ENCODE data around the gene SRPK3. TPM values are rescaled to one million over a fixed set of nuclear protein-coding genes. Genes with fewer than 3 reads are reported as not detected.

SRPK3 gene
- total RNA-seq, 6 donors from 2014 or later = 0.20 to 0.44 (median 0.23) TPM; not detected in 2

DNA sequence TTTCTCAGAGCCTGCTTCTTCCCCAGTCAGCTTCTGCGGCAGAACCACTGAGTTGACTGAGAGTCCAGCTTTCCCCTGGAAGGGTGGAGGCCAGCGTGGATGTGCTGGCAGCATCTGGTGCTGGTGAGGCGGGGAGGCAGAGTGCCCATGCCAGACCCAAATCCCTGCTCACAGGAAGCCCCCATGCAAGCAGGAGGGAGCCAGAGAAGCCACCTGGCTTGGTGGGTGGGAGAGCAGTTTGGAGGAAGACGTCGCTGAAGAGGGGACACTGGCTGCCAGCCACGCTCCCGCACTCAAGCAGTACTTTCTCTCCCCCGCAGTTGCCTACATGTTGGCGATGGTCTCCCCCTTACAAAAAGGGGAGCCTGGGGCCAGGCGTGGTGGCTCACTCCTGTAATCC lies 43.5 kb downstream of the SRPK3 start:
- Histone ChIP-seq H3K9me3 (no peaks in the 10 kb centered on the region), H3K4me3 (no peak overlapping the region), H3K27ac (no peak overlapping the region), H3K27me3 (peaks cover 0 to 22% (median 0%) of the 10 kb centered on the region in 4 donors), H3K36me3 (no peaks in the 10 kb centered on the region), H3K4me1 (peaks cover 2 to 14% (median 6%) of the 10 kb centered on the region in 4 donors)
- no peak for TF ChIP-seq CTCF (IDR thresholded peaks at IDR 0.05)
- no peak for TF ChIP-seq POLR2A (IDR thresholded peaks at IDR 0.05)
- no peak for TF ChIP-seq POLR2AphosphoS5 (IDR thresholded peaks at IDR 0.05)
- WGBS, 2 donors = 86 to 100% methylated on average over 1 to 10 of the region's 10 CpGs
- ATAC-seq (ENCODE audit: low FRiP score in 2 of 2) (no peak), DNase-seq (no peak)

- Histone ChIP-seq H3K9me3 (no peaks in the 10 kb centered on the region), H3K27ac (no peak overlapping the region), H3K4me3 (no peak overlapping the region), H3K4me1 (peaks cover 7 to 18% (median 11%) of the 10 kb centered on the region in 4 donors), H3K36me3 (no peaks in the 10 kb centered on the region), H3K27me3 (peaks cover 0 to 22% (median 3%) of the 10 kb centered on the region in 4 donors)
- 40 to 75% methylated on average over 1 to 8 of the region's 8 CpGs for WGBS, 2 donors
- no peak for ATAC-seq (ENCODE audit: low FRiP score in 2 of 2)
- no peak for DNase-seq
- TF ChIP-seq POLR2AphosphoS5 (IDR thresholded peaks at IDR 0.05) = no peak
- TF ChIP-seq POLR2A (IDR thresholded peaks at IDR 0.05) = no peak
- no peak for TF ChIP-seq EP300 (IDR thresholded peaks at IDR 0.05)
- TF ChIP-seq CTCF (IDR thresholded peaks at IDR 0.05) = no peak
Observed at GRCh38 chrX:153825042-153825441, 44.2 kb downstream of the SRPK3 start.

DNA sequence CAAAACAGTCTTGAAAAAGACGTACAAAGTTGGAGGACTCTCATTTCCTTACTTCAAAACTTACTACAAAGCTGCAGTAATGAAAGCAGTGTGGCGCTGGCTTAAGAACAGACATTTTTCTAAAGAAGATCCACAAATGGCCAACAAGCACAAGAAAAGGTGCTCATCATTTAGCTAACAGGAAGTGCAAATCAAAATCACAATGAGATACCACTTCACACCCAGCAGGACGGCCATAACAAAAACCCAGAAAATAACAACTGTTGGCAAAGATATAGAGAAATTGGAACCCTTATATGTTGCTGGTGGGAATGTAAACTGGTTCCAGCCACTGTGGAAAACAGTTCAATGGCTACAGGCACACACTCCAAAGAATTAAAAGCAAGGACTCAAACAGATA lies 46.2 kb downstream of the SRPK3 start:
- Histone ChIP-seq H3K9me3 (no peaks in the 10 kb centered on the region), H3K36me3 (no peaks in the 10 kb centered on the region), H3K27ac (no peak overlapping the region), H3K4me1 (peaks cover 8 to 21% (median 12%) of the 10 kb centered on the region in 4 donors), H3K27me3 (peaks cover 0 to 16% (median 4%) of the 10 kb centered on the region in 4 donors), H3K4me3 (no peak overlapping the region)
- TF ChIP-seq POLR2AphosphoS5 (IDR thresholded peaks at IDR 0.05) (no peak), EP300 (IDR thresholded peaks at IDR 0.05) (no peak), CTCF (IDR thresholded peaks at IDR 0.05) (no peak), POLR2A (IDR thresholded peaks at IDR 0.05) (no peak)
- WGBS, 2 donors = 65 to 80% methylated on average over 3 of the region's 3 CpGs
- ATAC-seq (ENCODE audit: low FRiP score in 2 of 2) (no peak), DNase-seq (no peak)

GRCh38 chrX:153827903-153828302 lies 47.1 kb downstream of the SRPK3 start:
- Histone ChIP-seq H3K4me3 (no peak overlapping the region), H3K27me3 (peaks cover 0 to 16% (median 4%) of the 10 kb centered on the region in 4 donors), H3K4me1 (peaks cover 8 to 21% (median 12%) of the 10 kb centered on the region in 4 donors), H3K9me3 (no peaks in the 10 kb centered on the region), H3K36me3 (no peaks in the 10 kb centered on the region), H3K27ac (no peak overlapping the region)
- no peak for ATAC-seq (ENCODE audit: low FRiP score in 2 of 2)
- WGBS, 2 donors = 77 to 97% methylated on average over 4 to 9 of the region's 9 CpGs
- no peak for TF ChIP-seq EP300 (IDR thresholded peaks at IDR 0.05)
- no peak for TF ChIP-seq POLR2A (IDR thresholded peaks at IDR 0.05)
- no peak for DNase-seq

GRCh38 chrX:153828308-153828707 lies 47.5 kb downstream of the SRPK3 start:
- no peak for TF ChIP-seq EP300 (IDR thresholded peaks at IDR 0.05)
- TF ChIP-seq POLR2AphosphoS5 (IDR thresholded peaks at IDR 0.05) = no peak
- Histone ChIP-seq H3K27me3 (peaks cover 0 to 16% (median 4%) of the 10 kb centered on the region in 4 donors), H3K9me3 (no peaks in the 10 kb centered on the region), H3K4me1 (peaks cover 8 to 21% (median 12%) of the 10 kb centered on the region in 4 donors), H3K27ac (no peak overlapping the region), H3K36me3 (no peaks in the 10 kb centered on the region), H3K4me3 (peak overlapping the region in 1 of 4 donors; percentile 4)
- ATAC-seq (ENCODE audit: low FRiP score in 2 of 2) = no peak
- DNase-seq = no peak
- WGBS, 2 donors = 35 to 42% methylated on average over 2 to 17 of the region's 17 CpGs

All from upper lobe of left lung (tissue), 6 donors.